HG03139 (cell line): ENCODE data around the gene OBSCN.
"Not testable (repeated sequence)": the region's sequence is repeated elsewhere in the genome, so short reads cannot be mapped to it uniquely, and the experiment has no call there.

ENCODE experiments used
- ATAC-seq: cut with Tn5 transposase; IDR thresholded peaks from one replicate; pipeline ENCODE4 v1.9.1; 2021; ENCODE audit not compliant: unreplicated experiment

Gene OBSCN

DNA sequence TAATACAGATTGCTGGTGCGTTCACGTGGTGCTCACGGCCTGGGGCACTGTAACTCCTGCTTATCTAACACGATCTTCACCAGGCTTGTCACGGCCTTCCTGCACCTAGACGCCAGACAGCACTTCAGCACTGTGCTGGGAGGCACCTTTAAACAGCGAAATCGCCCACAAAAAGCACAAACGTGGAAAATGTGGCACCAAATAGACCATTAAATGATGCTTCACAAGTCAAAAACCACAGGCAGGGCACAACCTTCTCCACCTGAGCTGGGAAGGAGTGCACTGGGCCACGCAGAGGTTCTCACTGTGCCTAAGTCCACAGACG lies 22.2 kb upstream of the OBSCN start:
- no peak for ATAC-seq

DNA sequence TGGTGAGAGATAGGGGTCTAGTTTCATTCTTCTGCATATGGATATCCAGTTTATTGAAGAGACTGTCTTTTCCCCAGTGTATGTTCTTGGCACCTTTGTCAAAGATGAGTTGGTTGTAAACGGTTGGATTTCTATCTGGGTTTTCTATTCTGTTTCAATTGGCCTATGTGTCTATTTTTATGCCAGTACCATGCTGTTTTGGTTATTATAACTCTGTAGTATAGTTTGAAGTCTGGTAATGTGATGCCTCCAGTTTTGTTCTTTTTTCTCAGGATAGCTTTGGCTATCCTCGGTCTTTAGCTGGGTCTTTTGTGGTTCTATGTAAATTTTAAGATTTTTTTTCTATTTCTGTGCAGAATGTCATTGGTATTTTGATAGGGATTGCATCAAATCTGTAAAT lies 19.6 kb upstream of the OBSCN start:
- ATAC-seq, result not testable (repeated sequence)

- no peak for ATAC-seq
Observed at GRCh38 chr1:228190182-228190581, 17.7 kb upstream of the OBSCN start.

- no peak for ATAC-seq
Observed at GRCh38 chr1:228190778-228191177, 17.1 kb upstream of the OBSCN start.

DNA sequence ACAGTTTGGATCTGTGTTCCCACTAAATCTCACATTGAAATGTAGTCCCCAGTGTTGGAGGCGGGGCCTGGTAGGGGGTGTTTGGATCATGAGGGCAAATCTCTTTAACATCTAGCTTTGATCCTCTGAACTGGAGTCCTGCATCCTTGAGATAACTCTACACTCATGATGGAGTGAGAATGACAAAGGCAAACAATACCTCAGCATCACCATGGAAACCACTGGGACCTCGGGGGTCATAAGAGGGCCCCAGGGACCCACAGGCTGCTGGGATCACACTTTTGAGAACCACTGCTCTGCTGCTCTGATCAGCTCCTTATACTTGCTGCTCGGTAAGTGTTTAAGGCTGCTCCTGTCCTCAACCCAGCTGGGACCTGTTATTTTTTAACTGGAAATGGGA lies 13.4 kb upstream of the OBSCN start:
- no peak for ATAC-seq

GRCh38 chr1:228194921-228195812 lies 12.7 kb upstream of the OBSCN start:
- no peak for ATAC-seq

DNA sequence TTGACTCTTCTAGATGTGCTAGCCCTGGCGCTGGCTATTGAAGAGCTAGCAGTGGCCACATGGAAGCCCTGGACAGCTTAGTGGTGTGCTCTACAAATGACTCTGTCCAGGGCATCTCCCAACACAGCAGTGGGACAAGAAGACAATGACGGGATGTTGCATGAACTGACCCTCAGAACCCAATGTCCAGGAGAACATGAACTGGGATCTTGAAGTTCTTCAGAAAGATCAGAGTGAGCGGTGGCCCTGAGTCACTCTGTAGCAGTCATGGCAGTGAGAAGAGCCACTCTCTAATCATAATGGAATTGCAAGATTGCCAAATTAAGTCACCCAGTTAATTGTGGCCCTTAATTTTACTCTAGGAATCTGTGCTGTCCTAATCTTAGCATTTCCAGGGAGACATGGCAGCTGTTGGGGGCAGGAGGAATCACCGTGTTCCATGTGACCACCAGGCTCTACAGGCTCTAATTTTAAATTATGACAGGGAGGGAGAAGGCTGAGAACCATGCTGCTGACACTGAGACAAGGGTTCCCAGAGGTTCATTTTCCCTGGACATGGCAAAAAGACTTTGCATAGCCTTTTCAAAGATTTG lies 10.2 kb upstream of the OBSCN start:
- no peak for ATAC-seq

GRCh38 chr1:228198977-228199590 lies 8.8 kb upstream of the OBSCN start:
- no peak for ATAC-seq

DNA sequence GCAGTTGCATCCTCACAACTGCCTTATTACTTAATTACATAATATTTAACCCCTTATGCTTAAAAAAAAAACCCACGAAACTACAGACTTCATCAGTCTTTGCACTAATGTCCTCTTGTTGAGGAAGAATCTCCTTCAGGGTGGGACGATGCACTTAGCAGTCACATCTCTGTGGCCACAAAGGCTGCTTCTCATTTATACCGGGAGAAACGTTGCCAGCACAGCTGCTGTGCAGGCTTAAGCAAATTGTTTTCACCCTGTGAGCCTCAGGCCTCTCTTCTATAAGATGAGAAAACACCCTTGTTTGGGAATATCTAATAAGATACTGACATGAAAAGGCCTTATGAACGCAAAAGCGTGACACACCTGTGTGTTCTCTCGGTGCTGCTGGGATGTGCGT lies 2.9 kb upstream of the OBSCN start:
- ATAC-seq, result no peak

GRCh38 chr1:228205526-228206436 lies 2.1 kb upstream of the OBSCN start:
- no peak for ATAC-seq

GRCh38 chr1:228206582-228207351 lies 1.1 kb upstream of the OBSCN start:
- no peak for ATAC-seq

DNA sequence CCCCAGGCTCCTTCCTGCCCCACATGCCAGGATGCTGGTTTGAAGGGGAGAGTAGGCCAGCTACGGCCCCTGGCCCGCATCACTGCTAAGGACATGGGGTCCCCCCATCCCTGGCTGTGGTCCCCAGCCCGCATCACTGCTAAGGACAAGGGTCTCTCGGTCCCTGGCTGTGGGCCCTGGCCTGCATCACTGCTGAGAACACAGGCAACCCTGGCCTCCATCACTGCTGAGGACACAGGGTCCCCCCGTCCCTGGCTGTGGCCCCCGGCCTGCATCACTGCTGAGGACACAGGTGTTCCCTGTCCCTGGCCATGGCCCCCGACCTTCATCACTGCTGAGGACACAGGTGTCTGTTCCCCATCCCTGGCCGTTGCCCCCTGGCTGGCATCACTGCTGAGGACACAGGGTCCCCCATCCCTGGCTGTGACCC lies 448 bp upstream of the OBSCN start:
- no peak for ATAC-seq

- ATAC-seq, result no peak
Observed at GRCh38 chr1:228208831-228209551, 1.1 kb downstream of the OBSCN start.

DNA sequence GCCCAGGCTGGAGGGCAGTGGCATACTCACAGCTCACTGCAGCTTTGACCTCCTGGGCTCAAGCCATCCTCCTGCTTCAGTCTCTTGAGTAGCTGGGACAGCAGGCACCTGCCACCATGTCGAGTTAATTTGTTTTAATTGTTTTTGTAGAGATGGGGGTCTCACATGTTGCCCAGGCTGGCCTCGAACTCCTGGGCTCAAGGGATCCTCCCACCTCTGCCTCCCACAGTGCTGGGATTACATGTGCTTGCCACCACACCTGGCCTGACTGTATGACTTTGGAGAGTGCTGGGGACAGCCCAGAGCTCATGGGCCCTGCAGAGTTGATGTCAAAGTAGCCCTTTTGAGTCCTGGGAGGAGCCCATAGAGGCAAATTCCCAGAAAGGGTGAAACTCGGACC lies 1.8 kb downstream of the OBSCN start:
- ATAC-seq, result no peak

GRCh38 chr1:228210076-228210651 lies 2.3 kb downstream of the OBSCN start:
- ATAC-seq, result no peak

DNA sequence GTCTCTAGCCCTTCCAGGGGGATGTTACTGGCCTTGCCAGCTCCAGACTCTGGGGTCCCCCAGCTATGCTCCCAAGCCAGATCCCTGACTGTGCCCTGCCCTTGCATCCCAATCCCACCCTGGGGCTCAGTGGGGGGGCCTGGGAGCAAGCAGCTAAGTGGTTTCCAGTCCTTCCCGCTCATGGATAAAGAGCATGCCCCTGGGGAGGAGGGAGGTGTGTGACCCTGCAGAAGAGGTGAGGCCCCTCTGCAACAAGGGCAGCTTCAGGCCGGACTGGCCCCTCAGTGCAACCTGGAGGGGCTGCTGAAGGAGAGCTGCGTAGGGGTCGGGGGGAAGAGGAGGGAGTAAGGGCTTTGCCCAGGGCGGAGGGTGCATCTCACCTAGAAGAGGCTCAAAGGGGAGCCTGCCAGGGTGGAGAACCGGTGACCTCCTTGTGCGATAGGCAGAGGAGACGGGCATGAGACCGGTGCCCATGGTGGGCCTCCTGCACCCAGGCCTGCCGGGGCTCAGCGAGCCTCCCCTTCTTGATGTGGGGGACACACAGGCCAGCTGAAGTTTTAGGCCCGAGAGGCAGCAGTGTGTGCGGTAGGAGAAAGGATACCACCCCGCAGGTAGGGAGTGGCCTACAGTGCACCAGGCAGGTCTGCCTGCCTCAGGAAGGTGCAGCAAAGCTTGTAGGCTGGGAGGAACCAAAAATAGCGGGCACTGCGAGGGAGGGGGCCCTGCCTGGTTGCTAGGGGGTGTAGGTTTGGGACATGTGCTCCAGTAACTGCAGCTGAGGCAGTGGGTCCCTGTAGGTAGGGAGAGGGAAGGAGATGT lies 3.1 kb downstream of the OBSCN start:
- ATAC-seq, result no peak

GRCh38 chr1:228211531-228212414 lies 3.9 kb downstream of the OBSCN start:
- no peak for ATAC-seq
